OCI-LY3 (cell line): ENCODE data around the gene NID1.

Experiments
- CTCF ChIP-seq: fragments of 200-600, 300-600 bp; sonication (generic); IDR thresholded peaks from 2 replicates; pipeline ENCODE4 v1.5.1; 2014; ENCODE audit warnings: antibody characterized with exemption, low read length, low read depth
- EZH2phosphoT487 ChIP-seq: fragments of 200-600 bp; shearing (Covaris generic); IDR thresholded peaks from 2 replicates; pipeline ENCODE4 v1.6.1; 2018; ENCODE audit warnings: antibody characterized with exemption, mixed run types, low read depth

DNA sequence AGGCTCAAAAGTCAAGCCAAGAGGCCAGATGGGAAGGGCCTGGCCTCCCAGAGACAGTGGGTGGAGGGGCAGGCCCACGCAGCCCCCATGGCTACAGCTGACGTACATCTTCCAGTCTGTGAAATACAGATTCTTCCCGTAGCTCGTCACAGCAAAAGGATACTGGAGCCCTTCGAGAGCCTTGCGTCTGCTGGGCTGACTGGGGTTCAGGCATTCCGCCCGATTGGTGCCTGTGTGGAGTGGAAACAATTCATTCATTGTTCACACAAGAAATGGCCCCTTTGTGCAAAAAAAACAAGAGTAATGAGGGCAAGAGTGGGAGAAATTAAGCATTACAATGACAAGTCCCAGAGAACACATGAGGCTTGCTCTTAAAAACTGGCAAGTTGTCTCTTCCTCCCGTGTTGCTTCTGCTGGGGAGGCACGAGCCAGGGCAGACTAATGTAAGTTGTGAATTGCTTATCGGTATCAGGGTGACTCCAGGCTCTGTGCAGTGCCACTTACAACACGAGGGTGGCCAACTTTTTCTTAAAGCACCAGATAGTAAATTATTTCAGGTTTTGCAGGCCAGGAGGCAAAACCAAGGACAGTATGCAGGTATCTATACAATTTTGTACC, 85.1 kb downstream of the NID1 start:
- no peak for TF ChIP-seq CTCF
- TF ChIP-seq EZH2phosphoT487, result no peak
